Measurements from ENCODE around the gene R3HDM2.
A peak's percentile ranks its signal among the peaks of the same experiment; 100 is the strongest.
"Not testable (repeated sequence)": the region's sequence is repeated elsewhere in the genome, so short reads cannot be mapped to it uniquely, and the experiment has no call there.

The R3HDM2 gene

DNA sequence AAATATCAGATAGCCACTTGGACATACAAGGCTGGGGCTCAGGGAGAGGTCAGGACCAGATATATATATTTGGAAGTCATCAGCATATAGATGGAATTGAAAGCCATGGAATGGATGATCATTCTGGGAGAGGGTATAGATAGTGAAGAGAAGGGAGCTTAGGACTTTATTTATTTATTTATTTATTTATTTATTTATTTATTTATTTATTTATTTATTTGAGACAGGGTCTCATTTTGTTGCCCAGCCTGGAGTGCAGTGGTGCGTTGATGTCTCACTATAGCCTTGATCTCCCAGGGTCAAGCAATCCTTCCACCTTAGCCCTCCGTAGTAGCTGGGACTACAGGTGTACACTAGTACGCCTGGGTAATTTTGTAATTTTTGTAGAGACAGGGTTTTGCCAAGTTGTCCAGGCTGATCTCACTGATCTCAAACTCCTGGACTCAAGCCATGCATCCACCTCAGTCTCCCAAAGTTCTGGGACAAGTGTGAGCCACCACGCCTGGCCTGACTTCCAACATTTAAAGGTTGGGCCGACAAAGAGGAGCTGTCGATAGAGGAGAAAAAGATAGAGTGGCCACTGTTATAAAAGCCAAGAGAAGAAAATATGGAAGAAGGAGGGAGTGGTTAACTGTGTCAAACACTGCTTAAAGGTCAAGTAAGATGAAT, 15.6 kb upstream of the R3HDM2 start:
- no peaks in the 10 kb centered on the region for H3K4me1 ChIP-seq (ENCODE audit: control insufficient read depth, insufficient read depth, low read length)

DNA sequence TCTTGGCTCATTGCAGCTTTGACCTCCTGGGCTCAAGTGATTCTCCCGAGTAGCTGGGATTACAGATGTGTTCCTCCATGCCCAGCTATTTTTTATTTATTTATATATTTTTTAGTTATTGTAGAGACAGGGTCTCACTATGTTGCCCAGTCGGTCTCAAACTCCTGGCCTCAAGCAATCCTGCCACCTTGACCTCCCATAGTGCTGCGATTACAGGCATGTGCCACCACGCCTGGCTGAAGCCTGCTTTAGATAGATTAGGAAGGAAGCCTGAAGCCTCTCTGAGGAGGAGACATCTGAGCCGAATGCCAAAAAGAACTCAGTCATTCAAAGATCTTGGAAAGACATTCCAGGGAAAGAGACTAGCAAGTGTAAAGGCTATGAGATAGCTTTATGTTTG, 13.9 kb upstream of the R3HDM2 start:
- Histone ChIP-seq H3K36me3 (ENCODE audit: control insufficient read depth, insufficient read depth, low read length) (no peaks in the 10 kb centered on the region), H3K27me3 (ENCODE audit: control insufficient read depth, insufficient read depth, low read length) (no peaks in the 10 kb centered on the region), H3K9ac (ENCODE audit: low read depth, low read length) (no peak overlapping the region), H3K4me3 (ENCODE audit: low read depth, low read length) (no peak overlapping the region), H3K9me3 (ENCODE audit: control insufficient read depth, insufficient read depth, low read length) (no peaks in the 10 kb centered on the region), H3K4me1 (ENCODE audit: control insufficient read depth, insufficient read depth, low read length) (no peaks in the 10 kb centered on the region)

More for the DNA sequence above, 15.6 kb upstream of the R3HDM2 start:
- Histone ChIP-seq H3K9me3 (ENCODE audit: control insufficient read depth, insufficient read depth, low read length) (no peaks in the 10 kb centered on the region), H3K36me3 (ENCODE audit: control insufficient read depth, insufficient read depth, low read length) (no peaks in the 10 kb centered on the region), H3K9ac (ENCODE audit: low read depth, low read length) (no peak overlapping the region), H3K27me3 (ENCODE audit: control insufficient read depth, insufficient read depth, low read length) (no peaks in the 10 kb centered on the region), H3K4me3 (ENCODE audit: low read depth, low read length) (no peak overlapping the region)

DNA sequence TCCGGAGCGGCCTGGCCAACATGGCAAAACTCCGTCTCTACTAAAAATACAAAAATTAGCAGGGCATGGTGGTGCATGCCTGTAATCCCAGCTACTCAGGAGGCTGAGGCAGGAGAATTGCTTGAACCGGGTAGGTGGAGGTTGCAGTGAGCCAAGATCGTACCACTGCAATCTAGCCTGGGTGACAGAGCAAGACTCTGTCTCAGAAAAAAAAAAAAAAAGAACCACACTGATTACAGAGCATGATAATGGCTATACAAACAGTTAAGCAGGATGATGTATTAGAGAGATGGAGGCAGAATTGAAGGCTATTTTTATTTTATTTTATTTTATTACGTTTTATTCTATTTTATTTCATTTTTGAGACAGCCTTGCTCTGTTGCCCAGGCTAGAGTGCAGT, 13.5 kb upstream of the R3HDM2 start:
- not testable (repeated sequence) for H3K9ac ChIP-seq (ENCODE audit: low read depth, low read length); H3K9me3 ChIP-seq (ENCODE audit: control insufficient read depth, insufficient read depth, low read length); H3K36me3 ChIP-seq (ENCODE audit: control insufficient read depth, insufficient read depth, low read length)

DNA sequence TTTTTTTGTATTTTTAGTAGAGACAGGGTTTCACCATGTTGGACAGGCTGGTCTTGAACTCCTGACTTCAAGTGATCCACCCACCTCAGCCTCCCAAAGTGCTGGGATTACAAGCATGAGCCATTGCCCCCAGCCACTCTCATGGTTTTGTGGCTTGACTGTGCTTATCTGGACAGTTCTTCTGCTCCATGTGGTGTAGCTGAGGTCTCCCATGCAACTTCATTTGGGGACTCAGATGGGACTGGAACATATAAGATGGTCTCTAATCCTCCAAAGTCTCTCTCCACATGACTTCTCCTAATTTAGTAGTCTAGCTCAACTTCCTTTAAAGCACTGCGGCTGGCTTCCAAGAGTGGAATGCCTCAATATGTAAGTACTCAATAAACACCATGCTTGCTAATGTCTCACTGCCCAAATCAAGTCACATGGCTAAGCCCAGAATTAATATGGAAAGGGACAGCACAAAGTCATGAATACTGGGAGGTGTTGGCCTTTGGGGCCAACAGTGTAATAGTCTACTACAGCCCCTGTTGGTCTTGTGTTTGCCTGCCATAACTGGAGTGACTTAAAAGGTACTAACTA, 11.1 kb upstream of the R3HDM2 start:
- Histone ChIP-seq H3K27me3 (ENCODE audit: control insufficient read depth, insufficient read depth, low read length) (no peaks in the 10 kb centered on the region), H3K9me3 (ENCODE audit: control insufficient read depth, insufficient read depth, low read length) (no peaks in the 10 kb centered on the region), H3K36me3 (ENCODE audit: control insufficient read depth, insufficient read depth, low read length) (no peaks in the 10 kb centered on the region), H3K4me1 (ENCODE audit: control insufficient read depth, insufficient read depth, low read length) (no peaks in the 10 kb centered on the region), H3K4me3 (ENCODE audit: low read depth, low read length) (no peak overlapping the region), H3K9ac (ENCODE audit: low read depth, low read length) (no peak overlapping the region)

More for the DNA sequence above, 13.5 kb upstream of the R3HDM2 start:
- H3K4me1 ChIP-seq (ENCODE audit: control insufficient read depth, insufficient read depth, low read length); H3K4me3 ChIP-seq (ENCODE audit: low read depth, low read length); H3K27me3 ChIP-seq (ENCODE audit: control insufficient read depth, insufficient read depth, low read length): not testable (repeated sequence)

DNA sequence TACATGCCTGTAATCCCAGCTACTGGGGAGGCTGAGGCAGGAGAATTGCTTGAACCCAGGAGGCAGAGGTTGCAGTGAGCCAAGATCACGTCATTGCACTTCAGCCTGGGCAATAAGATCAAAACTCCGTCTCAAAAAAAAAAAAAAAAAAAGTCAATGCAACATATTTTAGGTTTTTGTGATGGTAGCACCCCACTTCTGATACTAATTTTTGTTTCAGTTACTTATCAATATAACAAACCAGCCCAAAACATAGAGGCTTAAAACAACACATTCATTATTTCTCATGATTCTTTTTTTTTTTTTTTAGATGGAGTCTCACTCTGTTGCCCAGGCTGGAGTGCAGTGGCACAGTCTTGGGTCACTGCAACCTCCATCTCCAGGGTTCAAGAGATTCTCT, 10.6 kb upstream of the R3HDM2 start:
- not testable (repeated sequence) for H3K9ac ChIP-seq (ENCODE audit: low read depth, low read length); H3K36me3 ChIP-seq (ENCODE audit: control insufficient read depth, insufficient read depth, low read length); H3K4me3 ChIP-seq (ENCODE audit: low read depth, low read length); H3K27me3 ChIP-seq (ENCODE audit: control insufficient read depth, insufficient read depth, low read length); H3K4me1 ChIP-seq (ENCODE audit: control insufficient read depth, insufficient read depth, low read length); H3K9me3 ChIP-seq (ENCODE audit: control insufficient read depth, insufficient read depth, low read length)

DNA sequence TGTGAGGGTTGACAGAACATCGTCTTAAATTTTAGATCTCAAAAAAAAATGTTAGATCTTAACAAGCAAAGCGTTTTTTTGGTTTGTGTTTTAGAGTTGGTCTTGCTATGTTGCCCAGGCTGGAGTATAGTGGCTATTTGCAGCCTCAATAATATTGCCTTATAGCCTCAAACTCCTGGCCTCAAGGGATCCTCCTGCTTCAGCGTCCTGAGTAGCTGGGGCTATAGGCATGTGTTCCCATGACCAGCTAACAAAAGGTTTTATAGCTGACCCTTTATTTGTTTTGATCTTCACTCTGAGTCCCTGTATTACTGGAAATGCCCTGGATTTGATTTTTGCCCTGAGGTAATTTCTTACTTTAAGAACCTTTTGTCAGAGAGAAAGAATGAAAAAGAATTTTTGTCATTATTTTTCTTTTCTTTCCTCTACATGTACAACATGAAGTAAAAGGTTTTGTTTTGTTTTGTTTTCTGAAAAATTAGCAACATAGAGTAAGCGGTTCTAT, 9.0 kb upstream of the R3HDM2 start:
- no peaks in the 10 kb centered on the region for H3K27me3 ChIP-seq (ENCODE audit: control insufficient read depth, insufficient read depth, low read length)
- no peaks in the 10 kb centered on the region for H3K9me3 ChIP-seq (ENCODE audit: control insufficient read depth, insufficient read depth, low read length)
- H3K4me1 ChIP-seq (ENCODE audit: control insufficient read depth, insufficient read depth, low read length): no peaks in the 10 kb centered on the region
- H3K4me3 ChIP-seq (ENCODE audit: low read depth, low read length): no peak overlapping the region
- H3K9ac ChIP-seq (ENCODE audit: low read depth, low read length): no peak overlapping the region
- H3K36me3 ChIP-seq (ENCODE audit: control insufficient read depth, insufficient read depth, low read length): no peaks in the 10 kb centered on the region

DNA sequence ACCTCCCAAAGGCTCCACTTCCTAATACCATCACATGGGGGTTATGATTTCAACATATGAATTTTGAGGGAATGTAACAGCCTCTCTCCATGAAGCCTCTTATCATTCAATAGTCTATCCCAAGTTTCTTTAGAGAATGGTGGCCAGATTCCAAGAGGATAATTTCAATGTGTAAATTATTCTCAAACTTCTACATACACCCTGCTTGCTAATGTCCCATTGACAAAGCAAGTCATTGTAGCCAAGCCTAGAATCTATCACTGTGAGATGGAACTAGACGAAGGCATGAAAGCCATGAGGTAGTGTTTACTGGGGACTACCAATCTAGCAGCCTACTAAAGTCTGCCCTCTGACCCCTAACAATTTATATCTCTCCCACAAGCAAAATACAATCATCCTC, 7.6 kb upstream of the R3HDM2 start:
- no peaks in the 10 kb centered on the region for H3K36me3 ChIP-seq (ENCODE audit: control insufficient read depth, insufficient read depth, low read length)
- H3K4me1 ChIP-seq (ENCODE audit: control insufficient read depth, insufficient read depth, low read length): no peaks in the 10 kb centered on the region
- H3K4me3 ChIP-seq (ENCODE audit: low read depth, low read length): no peak overlapping the region
- no peaks in the 10 kb centered on the region for H3K27me3 ChIP-seq (ENCODE audit: control insufficient read depth, insufficient read depth, low read length)
- H3K9me3 ChIP-seq (ENCODE audit: control insufficient read depth, insufficient read depth, low read length): no peaks in the 10 kb centered on the region
- no peak overlapping the region for H3K9ac ChIP-seq (ENCODE audit: low read depth, low read length)

DNA sequence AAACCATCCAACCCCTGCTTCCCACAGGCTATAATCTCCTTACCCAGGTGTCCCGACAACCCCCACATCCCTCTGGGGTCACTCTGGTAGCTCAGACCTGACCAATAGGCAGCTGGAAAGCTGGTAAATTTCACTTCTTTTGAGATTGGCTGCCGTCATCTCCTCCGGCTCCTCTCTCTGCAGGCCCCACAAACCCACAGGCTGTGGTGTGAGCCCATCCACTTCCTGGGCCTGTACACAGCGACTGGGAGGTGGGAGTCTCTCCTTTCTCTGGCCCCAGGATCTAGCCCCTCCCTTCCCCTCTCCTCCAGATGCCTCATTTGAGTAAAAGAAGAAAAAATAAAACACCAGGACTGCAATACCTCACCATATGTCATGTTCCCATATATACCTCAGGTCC, 4.5 kb upstream of the R3HDM2 start:
- Histone ChIP-seq H3K27me3 (ENCODE audit: control insufficient read depth, insufficient read depth, low read length) (no peaks in the 10 kb centered on the region), H3K4me1 (ENCODE audit: control insufficient read depth, insufficient read depth, low read length) (no peaks in the 10 kb centered on the region), H3K36me3 (ENCODE audit: control insufficient read depth, insufficient read depth, low read length) (no peaks in the 10 kb centered on the region), H3K4me3 (ENCODE audit: low read depth, low read length) (no peak overlapping the region), H3K9me3 (ENCODE audit: control insufficient read depth, insufficient read depth, low read length) (no peaks in the 10 kb centered on the region), H3K9ac (ENCODE audit: low read depth, low read length) (no peak overlapping the region)

DNA sequence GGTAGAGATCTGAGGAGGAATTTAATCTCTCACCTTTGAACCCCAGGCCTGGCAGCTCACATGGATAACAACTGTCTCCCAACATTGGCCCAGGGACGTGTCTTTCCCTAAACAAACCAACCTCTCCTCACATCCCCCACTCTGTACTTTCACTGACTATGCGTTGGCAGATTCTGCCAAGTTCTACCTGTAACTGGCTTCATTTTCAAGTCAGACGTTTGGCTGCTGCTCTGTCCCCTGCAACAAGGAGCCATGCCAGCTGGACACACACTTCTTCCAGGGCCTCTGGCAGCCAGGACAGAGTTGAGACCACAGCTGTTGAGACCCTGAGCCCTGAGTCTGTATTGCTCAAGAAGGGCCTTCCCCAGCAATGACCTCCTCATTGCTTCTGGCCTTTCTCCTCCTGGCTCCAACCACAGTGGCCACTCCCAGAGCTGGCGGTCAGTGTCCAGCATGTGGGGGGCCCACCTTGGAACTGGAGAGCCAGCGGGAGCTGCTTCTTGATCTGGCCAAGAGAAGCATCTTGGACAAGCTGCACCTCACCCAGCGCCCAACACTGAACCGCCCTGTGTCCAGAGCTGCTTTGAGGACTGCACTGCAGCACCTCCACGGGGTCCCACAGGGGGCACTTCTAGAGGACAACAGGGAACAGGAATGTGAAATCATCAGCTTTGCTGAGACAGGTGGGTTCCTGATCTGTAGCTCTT, 3.8 kb upstream of the R3HDM2 start, which contains the start of gene INHBC:
INHBC (plus strand) TSS at position 268 of the 707 bp plus-strand sequence; CDS start at position 371, 103 bp downstream.
- no peaks in the 10 kb centered on the region for H3K27me3 ChIP-seq (ENCODE audit: control insufficient read depth, insufficient read depth, low read length)
- no peak within 1 kb of the TSS for H3K4me3 ChIP-seq (ENCODE audit: low read depth, low read length)
- H3K4me1 ChIP-seq (ENCODE audit: control insufficient read depth, insufficient read depth, low read length): no peaks in the 10 kb centered on the region
- H3K9me3 ChIP-seq (ENCODE audit: control insufficient read depth, insufficient read depth, low read length): no peaks in the 10 kb centered on the region
- no peaks in the 10 kb centered on the region for H3K36me3 ChIP-seq (ENCODE audit: control insufficient read depth, insufficient read depth, low read length)
- no peak within 1 kb of the TSS for H3K9ac ChIP-seq (ENCODE audit: low read depth, low read length)

DNA sequence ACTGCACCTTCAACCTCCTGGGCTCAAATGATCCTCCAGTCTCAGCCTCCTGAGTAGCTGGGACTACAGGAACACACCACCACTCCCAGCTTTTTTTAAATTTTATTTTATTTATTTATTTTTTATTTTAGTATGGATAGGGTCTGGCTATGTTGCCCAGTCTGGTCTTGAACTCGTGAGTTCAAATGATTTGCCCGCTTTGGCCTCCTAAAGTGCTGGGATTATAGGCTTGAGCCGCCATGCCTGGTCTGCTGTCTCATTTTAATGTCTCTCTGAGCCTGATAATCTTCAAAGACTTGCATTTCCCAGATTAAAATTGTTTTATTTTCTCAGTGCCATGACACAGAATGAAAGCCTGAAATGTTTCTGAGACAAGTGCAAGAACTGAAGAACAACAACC, 2.5 kb upstream of the R3HDM2 start:
- Histone ChIP-seq H3K4me3 (ENCODE audit: low read depth, low read length) (no peak overlapping the region), H3K4me1 (ENCODE audit: control insufficient read depth, insufficient read depth, low read length) (no peaks in the 10 kb centered on the region), H3K36me3 (ENCODE audit: control insufficient read depth, insufficient read depth, low read length) (no peaks in the 10 kb centered on the region), H3K9ac (ENCODE audit: low read depth, low read length) (no peak overlapping the region), H3K9me3 (ENCODE audit: control insufficient read depth, insufficient read depth, low read length) (no peaks in the 10 kb centered on the region), H3K27me3 (ENCODE audit: control insufficient read depth, insufficient read depth, low read length) (no peaks in the 10 kb centered on the region)

DNA sequence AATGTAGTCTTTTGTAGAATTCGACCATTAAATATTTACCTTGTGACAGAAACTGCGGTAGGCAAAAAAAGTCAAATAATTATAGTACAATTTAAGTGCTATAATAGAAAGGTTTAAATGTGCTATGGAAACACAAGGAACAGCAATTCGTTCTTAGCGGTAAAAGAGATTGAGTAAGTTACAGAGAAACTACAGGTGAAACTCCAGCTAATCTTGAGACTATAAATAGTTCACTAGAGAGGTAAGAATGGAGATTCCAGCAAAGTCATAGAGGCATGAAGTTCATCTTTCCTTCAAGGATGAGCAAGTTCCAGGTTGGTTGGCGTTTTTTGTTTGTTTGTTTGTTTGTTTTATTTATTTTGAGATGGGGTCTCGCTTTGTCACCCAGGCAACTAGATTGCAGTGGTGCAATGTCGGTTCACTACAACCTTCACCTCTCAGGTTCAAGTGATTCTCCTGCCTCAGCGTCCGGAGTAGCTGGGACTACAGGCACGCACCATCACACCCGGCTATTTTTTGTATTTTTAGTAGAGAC, 878 bp upstream of the R3HDM2 start:
- no peak overlapping the region for H3K9ac ChIP-seq (ENCODE audit: low read depth, low read length)
- no peaks in the 10 kb centered on the region for H3K27me3 ChIP-seq (ENCODE audit: control insufficient read depth, insufficient read depth, low read length)
- no peaks in the 10 kb centered on the region for H3K9me3 ChIP-seq (ENCODE audit: control insufficient read depth, insufficient read depth, low read length)
- no peaks in the 10 kb centered on the region for H3K36me3 ChIP-seq (ENCODE audit: control insufficient read depth, insufficient read depth, low read length)
- H3K4me3 ChIP-seq (ENCODE audit: low read depth, low read length): peak overlapping the region; percentile 39
- H3K4me1 ChIP-seq (ENCODE audit: control insufficient read depth, insufficient read depth, low read length): no peaks in the 10 kb centered on the region
